ENCODE measurements around the gene C1QTNF6.

Gene C1QTNF6

DNA sequence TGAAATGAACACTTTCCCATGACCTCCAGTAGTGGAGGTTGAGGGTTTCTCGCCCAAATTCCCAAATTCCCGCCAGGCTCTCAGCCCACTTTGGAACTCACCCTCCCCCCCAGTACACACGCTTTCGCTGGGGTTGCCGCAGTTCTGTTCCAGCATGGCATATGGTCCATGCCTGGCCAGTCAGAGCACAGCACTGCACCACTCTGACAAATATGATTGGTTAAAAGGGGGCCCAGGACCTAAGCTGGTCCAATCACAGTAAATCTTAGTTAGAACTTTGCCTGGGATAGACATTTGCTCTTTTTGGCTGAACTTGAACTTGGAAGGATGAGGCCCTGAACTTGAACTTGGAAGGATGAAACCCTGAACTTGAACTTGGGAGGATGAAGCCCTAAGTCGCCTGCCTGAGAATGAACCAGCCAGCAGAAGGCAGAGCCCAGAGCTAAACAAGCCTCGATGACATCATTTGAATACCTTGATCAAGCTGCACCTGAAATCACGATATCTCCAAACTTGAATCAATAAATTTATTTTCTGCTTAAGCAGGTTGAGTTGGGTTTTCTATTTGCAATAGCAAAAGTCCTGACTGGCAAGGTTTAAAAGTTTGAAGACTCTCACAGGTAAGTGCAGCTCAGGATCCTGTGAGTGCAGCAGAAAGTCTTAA, 36.8 kb upstream of the C1QTNF6 start:
- DNase-seq (ENCODE audit: low read depth in 2 of 3, low spot score in 1 of 3): no peak

DNA sequence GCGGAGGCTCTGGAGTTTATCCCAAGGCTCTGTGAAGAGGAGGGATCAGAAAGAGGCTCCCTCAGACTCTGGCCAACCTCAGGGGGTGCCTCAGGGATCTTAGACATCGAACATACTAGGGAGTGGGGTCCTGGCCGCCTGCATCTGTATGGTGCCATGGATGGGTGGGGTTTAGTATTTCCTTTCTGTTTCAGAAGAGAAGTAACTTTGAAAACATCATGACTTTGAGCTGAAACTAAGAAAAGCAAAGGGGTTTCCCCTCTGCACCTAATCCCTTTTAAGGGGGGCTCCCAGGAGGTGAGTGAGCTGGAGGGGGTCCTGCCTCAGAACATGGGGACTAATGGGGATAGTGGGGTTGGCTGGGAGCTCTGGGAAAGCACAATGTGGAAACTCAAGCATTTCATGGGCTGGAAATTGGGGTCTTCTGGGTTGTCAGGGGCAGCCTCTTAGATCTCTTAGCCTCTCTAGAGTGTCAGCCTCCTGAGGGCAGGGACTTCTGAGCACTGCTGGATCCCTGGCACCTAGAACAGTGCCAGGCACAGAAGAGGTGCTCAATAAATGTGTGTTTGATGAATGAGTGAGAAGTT, 36.0 kb upstream of the C1QTNF6 start:
- DNase-seq (ENCODE audit: low read depth in 2 of 3, low spot score in 1 of 3): no peak

DNA sequence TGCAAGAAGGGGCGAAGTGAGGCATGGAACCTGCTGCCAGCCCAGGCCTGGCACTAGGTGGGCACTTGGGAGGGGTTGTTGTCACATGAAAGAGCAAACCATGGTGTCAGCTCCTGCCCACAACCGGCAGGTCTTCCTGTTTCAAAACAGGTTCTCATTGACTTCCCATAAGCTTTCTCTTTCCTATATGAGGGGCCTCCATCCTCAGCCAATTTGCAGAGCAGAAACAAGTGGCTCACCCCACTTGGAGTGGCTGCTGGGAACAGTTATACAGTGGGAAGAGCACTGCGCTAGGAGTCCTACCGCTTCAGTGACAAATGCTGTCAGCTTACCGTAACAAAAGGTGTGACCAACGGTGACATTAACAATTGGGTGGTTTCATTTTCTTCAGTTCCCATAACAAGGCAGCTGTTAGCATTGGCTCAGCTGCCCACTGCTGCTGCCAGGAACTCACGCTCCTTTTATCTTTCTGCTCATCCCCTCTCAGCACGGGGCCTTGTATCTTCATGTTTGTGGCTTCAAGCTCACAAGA, 34.5 kb upstream of the C1QTNF6 start:
- no peak for DNase-seq (ENCODE audit: low read depth in 2 of 3, low spot score in 1 of 3)

DNA sequence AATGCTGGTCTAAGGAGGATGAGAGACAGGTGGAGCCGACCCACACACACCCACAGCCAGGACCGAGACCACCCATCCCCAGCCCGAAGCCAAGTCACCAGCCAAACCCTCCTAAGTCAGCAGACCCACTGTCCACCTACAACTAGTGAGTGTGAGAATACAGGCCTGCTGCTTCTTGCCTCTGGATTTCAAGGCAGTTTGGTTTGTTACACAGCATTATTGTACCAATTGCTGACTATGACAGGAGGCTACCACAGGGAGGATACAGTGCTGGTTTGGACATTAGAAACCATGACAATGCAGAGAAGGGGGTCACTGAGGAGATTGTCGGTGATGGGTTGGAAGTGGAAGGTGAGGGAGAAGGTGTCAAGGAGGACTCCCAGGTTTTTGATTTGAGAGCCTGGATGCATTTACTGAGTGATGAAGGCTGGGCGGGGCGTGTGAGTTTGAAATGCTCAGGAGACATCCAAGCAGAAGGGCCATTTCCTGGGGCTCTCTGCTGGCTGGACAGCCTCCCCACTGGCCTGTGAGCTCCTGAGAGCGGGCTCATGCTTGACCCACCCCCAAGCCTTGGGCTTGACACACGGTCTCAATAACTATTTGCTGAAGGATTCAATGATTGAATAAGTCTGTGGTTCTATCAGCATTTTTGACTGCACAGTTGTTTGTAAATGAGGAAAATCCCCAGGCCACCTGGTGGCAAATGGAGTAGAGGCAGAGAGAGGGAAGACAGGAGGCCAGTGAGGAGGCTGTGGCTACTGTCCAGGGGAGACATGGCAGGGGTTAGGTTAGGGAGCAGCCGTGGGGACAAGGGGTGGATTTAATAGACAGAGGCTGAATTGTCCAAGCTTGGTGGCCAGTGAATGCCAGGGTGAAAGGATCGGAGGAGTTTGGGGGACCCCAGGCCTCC, 33.6 kb upstream of the C1QTNF6 start:
- DNase-seq (ENCODE audit: low read depth in 2 of 3, low spot score in 1 of 3): no peak

DNA sequence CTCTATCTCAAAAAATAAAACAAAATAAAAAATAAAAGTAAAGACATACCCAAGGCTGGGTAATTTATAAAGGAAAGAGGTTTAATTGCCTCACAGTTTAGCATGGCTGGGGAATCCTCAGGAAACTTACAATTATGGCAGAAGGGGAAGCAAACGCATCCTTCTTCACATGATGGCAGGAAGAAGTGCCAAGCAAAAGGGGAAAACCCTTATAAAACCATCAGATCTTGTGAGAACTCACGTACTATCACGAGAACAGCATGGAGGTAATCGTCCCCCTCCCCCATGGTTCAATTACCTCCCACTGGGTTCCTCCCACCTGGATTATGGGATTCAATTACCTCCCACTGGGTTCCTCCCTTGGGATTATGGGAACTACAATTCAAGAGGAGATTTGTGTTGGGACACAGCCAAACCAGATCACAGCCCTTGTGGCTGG, 32.5 kb upstream of the C1QTNF6 start:
- no peak for DNase-seq (ENCODE audit: low read depth in 2 of 3, low spot score in 1 of 3)

DNA sequence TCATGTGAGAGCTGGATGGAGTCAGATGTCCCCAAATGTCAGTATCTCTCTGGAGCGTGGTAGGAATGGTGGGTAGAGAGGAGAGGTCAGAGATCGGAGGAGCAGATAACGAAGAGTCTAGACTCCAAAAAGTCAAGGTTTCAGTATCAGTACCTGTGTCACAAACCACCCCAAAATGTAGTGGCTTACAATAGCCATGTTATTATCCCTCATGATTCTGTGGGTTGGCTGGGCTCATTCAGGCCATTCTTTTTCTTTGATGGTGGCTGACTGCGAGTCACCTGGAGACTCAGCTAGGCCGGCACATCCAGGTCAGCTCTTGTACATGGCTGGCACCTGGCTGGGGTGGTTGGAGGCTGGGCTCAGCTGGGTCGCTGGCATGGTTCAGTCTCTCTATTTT, 31.5 kb upstream of the C1QTNF6 start:
- no peak for DNase-seq (ENCODE audit: low read depth in 2 of 3, low spot score in 1 of 3)

DNA sequence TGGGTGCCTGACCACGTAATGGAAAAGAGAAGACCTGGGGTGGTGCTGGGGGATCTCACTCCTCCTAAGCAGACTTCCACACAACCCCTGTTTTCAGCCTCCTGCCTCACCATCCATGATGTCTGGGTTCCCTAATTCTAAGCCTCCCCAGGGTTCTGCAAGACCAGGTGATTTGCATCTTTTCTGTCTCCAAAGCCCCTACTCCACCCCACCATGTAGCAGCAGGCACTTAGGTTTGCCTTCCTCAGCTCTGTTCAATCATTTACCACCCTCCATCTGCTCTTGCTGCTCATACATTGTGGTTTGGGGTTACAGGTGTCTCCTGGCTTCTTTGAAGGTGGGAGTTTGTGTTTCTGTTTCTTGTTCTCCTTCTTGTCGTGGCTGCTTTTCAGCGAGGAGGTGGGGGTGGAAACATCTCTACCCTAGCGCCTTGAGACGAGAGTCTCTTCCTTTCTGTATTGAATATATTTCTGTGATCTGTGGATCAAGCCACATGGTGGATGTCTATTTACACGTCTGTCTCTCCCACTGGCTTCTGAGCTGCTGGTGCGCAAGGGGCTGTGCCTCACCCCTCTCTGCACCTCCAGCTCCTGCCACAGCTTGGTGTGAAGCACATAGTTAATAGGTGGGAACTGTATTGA, 30.8 kb upstream of the C1QTNF6 start:
- DNase-seq (ENCODE audit: low read depth in 2 of 3, low spot score in 1 of 3): peak in 2 of 3 donors; percentile 62

DNA sequence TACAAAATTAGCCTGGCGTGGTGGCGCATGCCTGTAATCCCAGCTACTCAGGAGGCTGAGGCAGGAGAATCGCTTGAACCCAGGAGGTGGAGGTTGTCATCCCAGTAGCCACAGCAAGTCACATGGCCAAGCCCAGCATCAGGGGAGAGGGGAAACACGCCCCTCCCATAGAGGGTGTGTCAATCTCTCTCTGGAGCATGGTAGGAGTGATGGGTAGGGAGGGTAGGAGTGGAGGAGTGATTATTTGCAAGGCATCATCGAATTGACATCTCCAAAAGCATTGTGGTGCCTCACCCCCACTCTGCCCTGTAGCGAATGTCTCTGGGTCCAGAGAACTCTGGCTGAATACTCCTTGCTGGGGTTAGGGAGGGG, 30.3 kb upstream of the C1QTNF6 start:
- DNase-seq (ENCODE audit: low read depth in 2 of 3, low spot score in 1 of 3): no peak

DNA sequence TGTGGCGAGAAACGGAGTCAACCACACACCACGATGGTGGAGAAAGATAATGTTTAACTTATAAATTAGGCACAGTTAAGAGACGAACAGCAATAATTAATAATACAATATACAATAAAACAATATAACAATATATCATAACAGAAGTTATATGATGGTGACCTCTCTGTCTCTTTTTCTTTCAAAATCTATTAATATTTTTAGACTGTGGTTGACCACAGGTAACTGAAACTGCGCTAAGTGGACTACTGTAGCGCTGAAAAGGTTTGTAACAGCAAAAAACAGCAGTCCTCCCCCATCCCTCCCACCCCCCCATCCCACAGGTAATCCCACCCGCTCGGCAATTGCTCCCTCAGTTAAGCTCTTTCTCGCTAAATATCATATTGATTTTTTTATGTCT, 27.8 kb upstream of the C1QTNF6 start:
- no peak for DNase-seq (ENCODE audit: low read depth in 2 of 3, low spot score in 1 of 3)

DNA sequence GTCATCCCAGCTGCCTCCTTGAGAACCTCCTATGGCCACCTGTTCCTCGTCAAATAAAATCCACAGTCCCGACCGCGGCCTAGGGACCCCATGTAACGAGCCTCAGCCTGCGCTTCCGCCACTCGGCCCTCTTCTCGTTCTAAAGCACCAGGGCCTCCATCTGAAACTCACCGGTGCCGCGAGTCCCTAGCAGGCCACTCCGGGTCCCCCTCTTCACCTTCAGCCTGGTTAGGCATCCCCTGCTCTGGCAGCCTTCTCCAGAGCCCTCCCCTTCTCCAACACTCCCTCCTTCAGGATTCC, 26.6 kb upstream of the C1QTNF6 start:
- no peak for DNase-seq (ENCODE audit: low read depth in 2 of 3, low spot score in 1 of 3)

DNA sequence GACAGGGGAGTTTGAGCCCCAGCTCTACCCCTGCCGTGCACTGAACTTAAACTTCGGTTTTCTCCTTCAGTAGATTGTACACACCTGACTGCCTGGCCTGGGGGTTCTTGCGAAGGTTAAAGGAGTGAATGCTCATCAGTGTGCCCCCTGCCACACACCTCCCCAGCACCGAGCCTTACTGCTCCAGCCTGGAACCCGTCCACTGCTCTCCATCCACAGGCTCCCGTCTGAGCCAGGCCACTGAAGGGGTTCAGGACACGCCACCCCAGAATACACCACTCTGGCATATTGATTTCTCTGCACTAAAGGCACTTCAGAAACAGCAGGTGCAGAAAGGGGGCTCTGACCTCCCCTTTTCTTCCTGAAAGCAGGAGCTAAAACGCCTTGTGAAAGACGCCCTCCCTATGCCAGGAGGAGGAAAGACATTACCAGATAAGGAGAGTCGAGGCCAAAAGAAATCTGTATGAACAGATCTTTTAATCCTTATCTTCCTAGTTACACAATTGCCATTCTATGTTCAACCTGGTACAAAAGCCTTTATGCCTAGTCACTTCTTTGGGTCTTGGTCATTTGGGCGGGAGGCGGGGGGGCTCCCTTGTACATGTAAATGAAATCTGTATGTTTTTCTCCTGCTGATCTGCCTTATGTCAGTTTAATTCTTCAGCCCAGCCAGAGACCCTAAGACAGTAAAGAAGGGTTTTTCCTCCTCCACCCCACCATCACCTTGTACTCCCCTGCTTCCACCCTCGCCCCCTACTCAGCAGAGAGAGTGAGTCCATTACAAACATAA, 26.1 kb upstream of the C1QTNF6 start:
- no peak for DNase-seq (ENCODE audit: low read depth in 2 of 3, low spot score in 1 of 3)

DNA sequence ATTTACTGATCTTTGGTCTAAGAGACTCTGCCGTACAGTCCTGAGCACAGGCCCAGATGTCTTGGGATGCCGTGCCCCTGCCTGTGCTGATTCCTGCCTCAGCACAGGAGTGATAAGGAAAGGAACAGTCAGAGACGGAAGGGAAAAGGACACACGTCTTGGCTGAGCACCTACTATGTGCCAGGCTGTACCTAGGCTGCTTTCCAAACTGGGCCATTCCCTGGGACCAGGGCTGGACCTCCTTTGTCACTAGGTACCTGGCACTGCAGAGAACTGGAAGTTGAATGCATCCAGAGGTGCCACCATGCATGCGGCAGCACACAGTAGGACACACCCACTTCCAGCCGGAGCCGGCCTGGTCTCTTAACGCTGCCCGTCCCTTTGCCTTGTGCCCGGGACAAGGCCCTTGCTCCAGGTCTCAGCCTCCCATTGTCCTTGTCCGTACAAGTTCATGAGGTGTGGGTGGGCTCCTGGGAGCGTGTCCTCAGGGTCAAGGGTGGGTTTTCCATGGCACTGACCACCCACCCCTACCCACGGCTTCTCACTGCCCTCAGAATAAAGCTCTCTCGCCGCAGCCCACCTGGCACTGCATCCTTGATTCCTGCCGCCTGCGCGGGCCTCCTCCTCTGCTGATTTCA, 25.3 kb upstream of the C1QTNF6 start:
- DNase-seq (ENCODE audit: low read depth in 2 of 3, low spot score in 1 of 3): no peak

DNA sequence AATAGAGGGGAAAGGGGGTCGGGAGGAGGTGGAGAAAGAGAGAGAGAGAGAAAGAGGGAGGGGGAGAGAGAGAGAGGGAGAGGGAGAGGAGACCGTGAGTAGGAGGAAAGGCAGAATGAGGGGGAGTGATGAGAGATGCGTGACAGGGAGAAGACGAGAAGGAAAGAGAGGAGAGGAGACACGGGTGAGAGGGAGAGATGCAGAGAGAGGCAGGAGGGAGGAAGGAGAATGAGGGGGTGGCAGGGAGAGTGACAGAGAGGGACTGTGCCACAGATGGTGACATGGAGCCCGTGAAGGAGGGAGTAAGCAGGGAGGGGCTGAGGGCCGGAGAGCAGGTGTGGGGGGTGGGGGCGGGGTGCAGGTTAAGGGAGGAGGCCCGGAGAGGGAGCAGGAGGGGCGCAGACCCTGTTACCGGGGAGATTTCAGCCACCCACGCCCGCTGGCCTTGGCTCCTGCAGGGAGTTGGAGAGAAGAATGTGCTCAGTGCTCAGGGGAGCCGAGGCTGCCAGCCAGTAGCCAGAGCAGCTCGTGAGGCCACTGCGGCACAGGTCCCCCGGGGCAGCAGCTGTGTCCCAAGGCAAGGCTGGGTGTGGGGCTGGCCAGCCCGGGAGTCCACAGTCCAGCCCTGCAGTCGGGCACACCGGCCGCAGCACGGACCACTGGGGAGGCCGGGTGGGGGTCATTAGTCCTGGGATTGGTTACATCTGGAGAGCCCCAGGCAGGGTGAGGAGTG, 24.3 kb upstream of the C1QTNF6 start, which contains the start of gene SSTR3:
Gene SSTR3, minus strand, starts transcription at position 304 of the 733 bp plus-strand sequence. CDS start 4,674 bp downstream, outside the sequence.
- DNase-seq (ENCODE audit: low read depth in 2 of 3, low spot score in 1 of 3): no peak

DNA sequence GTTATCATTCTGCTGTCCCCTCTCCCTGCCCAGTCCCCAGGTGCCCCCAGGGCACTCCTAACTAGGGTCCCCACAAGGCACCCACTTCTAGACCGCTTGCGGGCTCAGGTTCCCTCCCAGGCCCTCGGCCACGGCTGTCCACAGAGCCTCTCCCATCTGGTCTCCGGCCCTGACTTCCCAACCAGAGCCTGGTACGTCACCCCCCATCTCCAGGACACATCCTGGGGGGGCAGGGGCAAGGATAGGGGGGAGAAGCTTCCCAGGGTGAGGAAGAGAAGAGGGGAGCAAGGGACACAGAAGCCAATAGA, 23.8 kb upstream of the C1QTNF6 start:
- no peak for DNase-seq (ENCODE audit: low read depth in 2 of 3, low spot score in 1 of 3)

DNA sequence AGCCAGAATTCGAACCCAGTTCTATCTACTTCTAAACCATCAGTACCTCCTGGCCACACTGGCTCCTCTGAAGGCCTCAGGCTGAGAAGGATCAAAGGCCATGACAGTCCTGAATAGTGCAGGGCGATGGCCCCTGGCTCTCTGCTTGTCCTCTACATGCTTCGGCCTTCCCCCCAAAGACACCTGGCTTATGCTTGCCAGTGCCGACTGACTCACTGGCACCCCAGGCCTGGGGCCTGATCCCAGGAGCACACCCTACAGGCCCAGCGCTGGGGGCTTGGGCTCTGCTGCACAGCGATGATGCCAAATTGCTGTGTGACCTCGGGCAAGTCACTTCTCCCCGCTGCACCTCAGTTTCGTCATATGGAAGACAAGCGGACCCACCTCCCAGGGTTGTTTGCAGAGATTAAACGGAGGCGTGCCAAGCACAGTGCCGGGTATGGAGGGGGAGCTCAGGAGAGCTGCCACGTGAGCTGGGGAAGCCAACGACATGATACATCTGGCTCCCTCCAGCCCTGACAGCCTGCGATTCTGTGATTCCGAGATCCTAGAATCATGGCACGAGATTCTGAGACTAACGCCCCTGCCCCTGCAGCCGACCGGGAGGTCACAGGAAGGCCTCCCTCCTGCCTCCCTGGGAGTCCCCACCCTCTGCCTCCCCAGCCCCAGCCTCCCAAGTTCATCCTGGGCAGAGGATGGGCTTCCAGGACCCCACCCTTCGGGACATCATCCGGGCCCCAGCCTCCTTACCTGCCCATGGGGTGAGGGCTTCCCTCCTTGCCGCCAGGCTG, 23.2 kb upstream of the C1QTNF6 start:
- no peak for DNase-seq (ENCODE audit: low read depth in 2 of 3, low spot score in 1 of 3)

DNA sequence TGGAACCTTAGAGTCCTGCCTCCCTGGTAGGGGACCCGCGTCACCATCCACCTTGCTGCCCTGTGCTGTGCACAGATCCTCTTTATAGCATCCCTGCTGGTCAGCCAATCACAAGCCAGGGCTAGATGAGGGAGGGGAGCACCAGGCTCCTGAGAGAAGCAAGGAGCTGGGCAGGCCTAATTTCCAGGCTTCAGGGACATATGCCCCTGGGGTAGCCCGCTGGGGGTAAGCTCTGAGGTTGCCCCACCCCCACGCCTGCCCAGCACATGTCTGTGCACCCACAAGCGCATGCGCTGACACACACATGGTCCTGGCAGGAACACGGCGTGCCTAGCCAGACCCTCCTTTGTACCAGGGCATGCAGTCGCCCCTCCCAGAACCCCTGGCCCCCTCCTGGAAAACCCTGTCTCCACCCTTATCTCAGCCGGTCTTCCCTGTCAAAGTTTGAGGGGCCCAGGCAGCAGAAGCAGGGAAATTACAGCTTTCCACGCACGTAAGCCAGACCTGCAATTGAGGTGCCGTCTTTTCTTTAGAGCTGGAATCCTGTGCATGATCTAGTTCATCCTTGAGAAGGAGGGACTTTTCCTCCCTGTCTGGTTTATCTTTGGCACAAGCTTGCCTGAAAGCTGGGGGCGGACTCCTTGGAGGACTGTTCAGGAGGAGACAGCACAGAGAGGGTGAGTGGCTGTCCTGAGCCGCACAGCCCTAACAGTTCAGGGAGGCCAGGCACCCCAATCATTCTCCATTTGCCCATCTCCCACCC, 22.2 kb upstream of the C1QTNF6 start:
- no peak for DNase-seq (ENCODE audit: low read depth in 2 of 3, low spot score in 1 of 3)

DNA sequence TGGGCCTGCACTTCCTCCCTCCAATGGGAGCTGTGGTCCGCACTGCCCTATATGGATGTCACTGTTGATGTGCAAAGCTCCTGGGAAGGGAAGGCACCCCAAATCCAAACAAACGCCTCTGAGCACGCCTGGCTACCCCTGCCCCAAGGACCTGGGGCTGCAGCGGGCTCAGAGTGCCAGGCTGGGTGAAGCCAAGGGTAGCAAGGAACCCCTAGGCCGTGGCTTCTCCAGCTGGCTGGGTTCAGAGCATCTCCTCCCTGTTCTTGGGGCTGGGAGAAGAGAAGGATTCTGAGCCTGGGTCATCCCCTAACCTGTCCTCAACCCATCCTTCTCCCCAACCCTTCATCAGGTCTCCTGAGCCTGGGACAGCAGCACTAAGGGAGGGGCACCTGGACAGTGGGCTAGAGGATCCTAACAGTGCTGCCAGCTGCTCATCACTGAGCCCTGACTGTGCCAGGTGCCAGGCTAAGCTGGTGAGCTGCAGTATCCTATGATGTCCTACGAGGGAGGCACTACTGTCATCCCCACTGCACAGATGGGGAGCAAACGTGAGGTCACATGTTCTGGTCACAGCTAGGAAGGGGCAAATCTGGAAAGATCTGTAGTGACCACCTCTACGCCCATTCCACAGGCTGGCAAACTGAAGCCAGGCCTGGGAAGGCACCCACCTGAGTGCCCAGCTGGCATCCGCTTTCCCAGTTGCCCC, 21.2 kb upstream of the C1QTNF6 start:
- DNase-seq (ENCODE audit: low read depth in 2 of 3, low spot score in 1 of 3): no peak
